HepG2 (cell line): ENCODE measurements around the gene RBM6. TPM values are rescaled to one million over a fixed set of nuclear protein-coding genes. Genes with fewer than 3 reads are reported as not detected.

ENCODE experiments used
- ATAC-seq: fragments of 200-7000 bp; cut with Tn5 transposase; 3 replicates; pipeline ENCODE4 v1.9.1; 2020; ENCODE audit warnings: mild to moderate bottlenecking, moderate library complexity
- BruUV-seq: library from RNA; stranded (reverse); fragments of 400-500 nt; replicated peaks from 2 replicates; lab custom pipeline; 2021; lab: Mats Ljungman, UMichigan
- CTCF ChIA-PET: fragments of 300-600 bp; formaldehyde crosslinking; extraction: SDS; loops from one replicate; lab custom pipeline; 2021; ENCODE audit warnings: low total read pairs, inconsistent platforms, low intra/inter-chr PET ratio; lab: Yijun Ruan, JAX
- POLR2A ChIA-PET: fragments of 350-600 bp; sonication (Branson Sonifier 250); formaldehyde crosslinking; loops from one replicate; lab custom pipeline; 2020; ENCODE audit warnings: antibody characterized with exemption, inconsistent platforms; lab: Yijun Ruan, JAX
- DNase-seq: peaks from one replicate; pipeline ENCODE4 v3.0.0-alpha.2; 2015; ENCODE audit warnings: low spot score
- FAIRE-seq: peaks from 3 replicates; lab custom pipeline; 2011; peaks lifted over from hg19 to GRCh38; lab: Jason Lieb, UNC
- H2AFZ ChIP-seq: one replicate; pipeline ENCODE4 v1.6.1; 2011; ENCODE audit warnings: low read length, inconsistent platforms
- H3K27ac ChIP-seq: fragments of 300-600 bp; 3 replicates; pipeline ENCODE4 v1.8.0; 2011; ENCODE audit warnings: mixed run types, mild to moderate bottlenecking, mixed read lengths, low read length, inconsistent platforms; ENCODE audit not compliant: insufficient read depth; ENCODE audit errors: extremely low read length
- H3K27me3 ChIP-seq, 2 experiments: fragments of 200-600 bp in 1 of 2; 2 replicates in 1 of 2; 3 replicates in 1 of 2; pipeline versions ENCODE4 v1.6.0 to v1.8.0; 2011; ENCODE audit warnings: low read length in 2 of 2, mild to moderate bottlenecking in 2 of 2, moderate library complexity in 2 of 2, inconsistent platforms in 1 of 2; ENCODE audit not compliant: insufficient read depth in 2 of 2, control insufficient read depth in 1 of 2
- H3K36me3 ChIP-seq, 2 experiments: fragments of 200-600 bp in 1 of 2; replicated peaks in 1 of 2; 2 replicates in 1 of 2; 3 replicates in 1 of 2; pipeline versions ENCODE4 v1.5.1 to v1.8.0; 2011; ENCODE audit warnings: low read length in 2 of 2, inconsistent platforms in 1 of 2; ENCODE audit not compliant: insufficient read depth in 2 of 2, control insufficient read depth in 1 of 2
- H3K4me1 ChIP-seq: 2 replicates; pipeline ENCODE4 v1.5.1; 2012; ENCODE audit warnings: low read length, inconsistent platforms; ENCODE audit not compliant: insufficient read depth
- H3K4me2 ChIP-seq: 2 replicates; pipeline ENCODE4 v1.6.0; 2011; ENCODE audit warnings: low read depth, low read length, inconsistent platforms
- H3K4me3 ChIP-seq, 3 experiments: fragments of 200-600 bp in 1 of 3; sonication (generic), shearing (Covaris generic) in 1 of 3; replicated peaks in 1 of 3; 2 replicates each; pipeline ENCODE4 v1.5.1; 2011 to 2016; ENCODE audit warnings: low read length in 3 of 3, inconsistent platforms in 2 of 3, low read depth in 2 of 3, mild to moderate bottlenecking in 2 of 3, control low read depth in 1 of 3, mixed read lengths in 1 of 3; ENCODE audit not compliant: insufficient read depth in 1 of 3
- H3K79me2 ChIP-seq: one replicate; pipeline ENCODE4 v1.6.1; 2011; ENCODE audit warnings: low read length, inconsistent platforms; ENCODE audit not compliant: insufficient read depth
- H3K9ac ChIP-seq: 2 replicates; pipeline ENCODE4 v1.6.0; 2011; ENCODE audit warnings: mild to moderate bottlenecking, low read depth, low read length, inconsistent platforms; ENCODE audit not compliant: insufficient read depth
- H3K9me3 ChIP-seq: 2 replicates; pipeline ENCODE4 v1.5.1; 2012; ENCODE audit warnings: mild to moderate bottlenecking, low read length
- H4K20me1 ChIP-seq: 2 replicates; pipeline ENCODE4 v1.6.0; 2011; ENCODE audit warnings: inconsistent platforms, mild to moderate bottlenecking, low read length, moderate library complexity; ENCODE audit not compliant: insufficient read depth
- ESRRA ChIP-seq: sonication (generic); formaldehyde crosslinking; IDR thresholded peaks from 2 replicates; pipeline ENCODE4 v1.5.1; 2020; ENCODE audit warnings: mild to moderate bottlenecking, low read depth, missing genetic modification reagents
- GLI4 ChIP-seq: sonication (generic); formaldehyde crosslinking; IDR thresholded peaks from 2 replicates; pipeline ENCODE4 v1.5.1; 2020; ENCODE audit warnings: missing genetic modification reagents, mild to moderate bottlenecking, moderate library complexity, borderline replicate concordance
- LCORL ChIP-seq, 2 experiments: fragments of 450-650 bp in 1 of 2; sonication (generic) in 1 of 2; formaldehyde crosslinking in 1 of 2; IDR thresholded peaks; 2 replicates each; pipeline versions ENCODE4 v1.5.0 to v1.6.1; 2017 to 2020; ENCODE audit warnings: antibody characterized with exemption in 1 of 2, missing genetic modification reagents in 1 of 2
- MTA1 ChIP-seq: sonication (generic); formaldehyde crosslinking; IDR thresholded peaks from 2 replicates; pipeline ENCODE4 v1.4.0; 2020; ENCODE audit warnings: missing genetic modification reagents, mild to moderate bottlenecking, borderline replicate concordance
- MTERF4 ChIP-seq: sonication (generic); formaldehyde crosslinking; IDR thresholded peaks from 2 replicates; pipeline ENCODE4 v1.8.0; 2023; ENCODE audit warnings: mild to moderate bottlenecking, missing genetic modification reagents
- PAX8 ChIP-seq: sonication (generic); formaldehyde crosslinking; IDR thresholded peaks from 2 replicates; pipeline ENCODE4 v1.8.0; 2022; ENCODE audit warnings: mild to moderate bottlenecking, missing genetic modification reagents, borderline replicate concordance
- RARG ChIP-seq: sonication (generic); formaldehyde crosslinking; IDR thresholded peaks from 2 replicates; pipeline ENCODE4 v1.4.0; 2020; ENCODE audit warnings: low read depth, mild to moderate bottlenecking, missing genetic modification reagents
- SMAD3 ChIP-seq: sonication (generic); formaldehyde crosslinking; IDR thresholded peaks from 2 replicates; pipeline ENCODE4 v1.4.0; 2020; ENCODE audit warnings: missing genetic modification reagents
- THAP7 ChIP-seq: sonication (generic); formaldehyde crosslinking; IDR thresholded peaks from 2 replicates; pipeline ENCODE4 v1.8.1; 2023; ENCODE audit warnings: mild to moderate bottlenecking, missing genetic modification reagents
- ZNF232 ChIP-seq: sonication (generic); formaldehyde crosslinking; IDR thresholded peaks from 2 replicates; pipeline ENCODE4 v1.4.0; 2020; ENCODE audit warnings: missing genetic modification reagents, borderline replicate concordance
- ZNF275 ChIP-seq: sonication (generic); formaldehyde crosslinking; IDR thresholded peaks from 2 replicates; pipeline ENCODE4 v1.8.0; 2022; ENCODE audit warnings: missing genetic modification reagents, mild to moderate bottlenecking, inconsistent platforms, borderline replicate concordance
- ZNF605 ChIP-seq: sonication (generic); formaldehyde crosslinking; IDR thresholded peaks from 2 replicates; pipeline ENCODE4 v1.8.0; 2022; ENCODE audit warnings: mild to moderate bottlenecking, missing genetic modification reagents
- ZNF737 ChIP-seq: sonication (generic); formaldehyde crosslinking; IDR thresholded peaks from 2 replicates; pipeline ENCODE4 v1.5.0; 2020; ENCODE audit warnings: missing genetic modification reagents, mild to moderate bottlenecking, borderline replicate concordance
- WGBS: methylation state at CpG from one replicate; pipeline ENCODE4 v1.1.6; 2017; ENCODE audit warnings: low lambda C conversion rate; 5-methylcytosine and 5-hydroxymethylcytosine counted together
- in situ Hi-C: cut with HindIII; loops from 2 replicates; pipeline ENCODE4 v1.10.0; 2017; ENCODE audit warnings: low pct_unique_long_range_greater_than_20kb; ENCODE audit not compliant: extremely low pct_ligation_motif_present
- intact Hi-C: fragments of 100-400 bp; cut with micrococcal nuclease; formaldehyde crosslinking; loops from one replicate; pipeline ENCODE4 v1.10.0; 2022; ENCODE audit not compliant: unreplicated experiment
- polyA plus RNA-seq, 8 experiments: library from polyadenylated mRNA; depleted of rRNA in 3 of 8; stranded (reverse) in 7 of 8; unstranded in 1 of 8; fragments of >200 nt; fragmentation: Illumina TruSeq in 4 of 8; extraction: Trizol in 4 of 8; gene quantifications; 2 replicates each; pipeline versions ENCODE4 v1.2.1 to v1.2.3, GENCODE V29; 2011 to 2016; ENCODE audit warnings: low read depth in 4 of 8, missing spikeins in 1 of 8, mixed read lengths in 1 of 8; ENCODE audit not compliant: insufficient read depth in 1 of 8
- total RNA-seq, 5 experiments: library from RNA; depleted of rRNA; stranded (reverse); fragments of >200 nt; fragmentation: Illumina TruSeq; extraction: Trizol; gene quantifications; 2 replicates each; pipeline ENCODE4 v1.2.3, GENCODE V29; 2016; ENCODE audit warnings: low read depth in 1 of 5

Gene RBM6
- total and polyA plus RNA-seq, 2 of the 13 experiments (the other 11 are each of a cell fraction or from before 2014, with no cell fraction given) = 72.7 to 86.1 TPM

- in situ Hi-C loops (no loop called here), intact Hi-C loops (no loop called here)
- H3K9ac ChIP-seq = no peak overlapping the region
- H3K36me3 ChIP-seq = peaks cover 5 to 11% of the 10 kb centered on the region in 2 experiments; a peak in 2 of 5 replicates
- no CpG with 5 or more reads among the region's 1 CpG for WGBS
- no peaks in the 10 kb centered on the region for H3K79me2 ChIP-seq
- DNase-seq = no peak
- POLR2A ChIA-PET = interaction anchor here (0.6 kb wide), 1 partner anchor 32 kb away, joined by 3 read pairs; no protein-coding TSS in a partner anchor
- no peaks in the 10 kb centered on the region for H3K9me3 ChIP-seq
- no peaks in the 10 kb centered on the region for H3K27me3 ChIP-seq
- no peak for FAIRE-seq
- no peak for ATAC-seq
- no peak overlapping the region for H3K27ac ChIP-seq
- no peak overlapping the region for H3K4me3 ChIP-seq
- no peak overlapping the region for H2AFZ ChIP-seq
- 0 out of 2 replicates have a peak, but pooled peaks cover 2% of the 10 kb centered on the region for H4K20me1 ChIP-seq
- H3K4me1 ChIP-seq = no peaks in the 10 kb centered on the region
- no peak overlapping the region for H3K4me2 ChIP-seq
- CTCF ChIA-PET = no interaction called here
- BruUV-seq = no TSS peak
- TF ChIP-seq GLI4 (CRISPR knock-in tag) (no peak), LCORL (IDR thresholded peaks at IDR 0.05) (no peak), LCORL (CRISPR knock-in tag; IDR thresholded peaks at IDR 0.05) (no peak), MTA1 (CRISPR knock-in tag) (no peak), THAP7 (CRISPR knock-in tag) (no peak), RARG (no peak), SMAD3 (CRISPR knock-in tag) (no peak), ZNF737 (CRISPR knock-in tag) (no peak), ESRRA (CRISPR knock-in tag) (no peak), ZNF605 (no peak), ZNF275 (CRISPR knock-in tag) (no peak), ZNF232 (CRISPR knock-in tag) (no peak), MTERF4 (CRISPR knock-in tag) (no peak), PAX8 (CRISPR knock-in tag) (no peak)
Observed at GRCh38 chr3:50008931-50009330, 69.0 kb downstream of the RBM6 start.
